ENCODE measurements around the gene NUDC. TPM values are rescaled to one million over a fixed set of nuclear protein-coding genes. Genes with fewer than 3 reads are reported as not detected.
"Not testable (repeated sequence)": the region's sequence is repeated elsewhere in the genome, so short reads cannot be mapped to it uniquely, and the experiment has no call there.

The NUDC gene
- total RNA-seq, 4 donors from 2014 or later = 64.8 to 94.5 (median 68.1) TPM

DNA sequence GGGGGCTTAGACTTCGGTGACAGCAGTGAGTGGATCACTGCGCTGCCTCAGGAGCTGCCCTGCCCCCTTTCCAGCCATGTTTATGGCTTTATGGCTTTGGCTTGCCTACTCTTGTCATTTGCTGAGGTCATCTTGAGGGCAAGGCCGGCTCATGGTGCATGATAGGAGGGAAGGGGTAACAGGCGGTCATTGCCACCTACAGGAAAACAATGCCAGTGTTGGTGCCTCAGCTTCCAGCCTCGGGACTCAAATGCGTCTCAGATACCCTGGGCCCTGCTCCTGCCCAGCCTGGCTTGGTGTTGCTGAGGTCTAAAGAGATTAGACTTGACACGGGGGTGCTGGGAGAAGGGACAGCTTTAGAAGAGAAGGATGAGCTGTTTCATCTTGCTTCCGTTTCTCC lies 24.2 kb downstream of the NUDC start:
- WGBS, 2 donors (ENCODE audit: low coverage in 1 of 2) = 87% methylated on average over 7 of the region's 8 CpGs; no CpG with 5 or more reads in 1 of the 2 donors
- no peaks in the 10 kb centered on the region for H3K4me1 ChIP-seq
- TF ChIP-seq, protein P1, sequence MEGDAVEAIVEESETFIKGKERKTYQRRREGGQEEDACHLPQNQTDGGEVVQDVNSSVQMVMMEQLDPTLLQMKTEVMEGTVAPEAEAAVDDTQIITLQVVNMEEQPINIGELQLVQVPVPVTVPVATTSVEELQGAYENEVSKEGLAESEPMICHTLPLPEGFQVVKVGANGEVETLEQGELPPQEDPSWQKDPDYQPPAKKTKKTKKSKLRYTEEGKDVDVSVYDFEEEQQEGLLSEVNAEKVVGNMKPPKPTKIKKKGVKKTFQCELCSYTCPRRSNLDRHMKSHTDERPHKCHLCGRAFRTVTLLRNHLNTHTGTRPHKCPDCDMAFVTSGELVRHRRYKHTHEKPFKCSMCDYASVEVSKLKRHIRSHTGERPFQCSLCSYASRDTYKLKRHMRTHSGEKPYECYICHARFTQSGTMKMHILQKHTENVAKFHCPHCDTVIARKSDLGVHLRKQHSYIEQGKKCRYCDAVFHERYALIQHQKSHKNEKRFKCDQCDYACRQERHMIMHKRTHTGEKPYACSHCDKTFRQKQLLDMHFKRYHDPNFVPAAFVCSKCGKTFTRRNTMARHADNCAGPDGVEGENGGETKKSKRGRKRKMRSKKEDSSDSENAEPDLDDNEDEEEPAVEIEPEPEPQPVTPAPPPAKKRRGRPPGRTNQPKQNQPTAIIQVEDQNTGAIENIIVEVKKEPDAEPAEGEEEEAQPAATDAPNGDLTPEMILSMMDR (IDR thresholded peaks at IDR 0.05) = no peak
- TF ChIP-seq EP300 (IDR thresholded peaks at IDR 0.05) = no peak
- no peak overlapping the region for H3K4me3 ChIP-seq
- no peaks in the 10 kb centered on the region for H3K27me3 ChIP-seq
- H3K36me3 ChIP-seq = peaks cover 0 to 66% of the 10 kb centered on the region in 2 donors
- H3K27ac ChIP-seq = no peak overlapping the region
- ATAC-seq = no peak
- H3K9me3 ChIP-seq = no peaks in the 10 kb centered on the region

DNA sequence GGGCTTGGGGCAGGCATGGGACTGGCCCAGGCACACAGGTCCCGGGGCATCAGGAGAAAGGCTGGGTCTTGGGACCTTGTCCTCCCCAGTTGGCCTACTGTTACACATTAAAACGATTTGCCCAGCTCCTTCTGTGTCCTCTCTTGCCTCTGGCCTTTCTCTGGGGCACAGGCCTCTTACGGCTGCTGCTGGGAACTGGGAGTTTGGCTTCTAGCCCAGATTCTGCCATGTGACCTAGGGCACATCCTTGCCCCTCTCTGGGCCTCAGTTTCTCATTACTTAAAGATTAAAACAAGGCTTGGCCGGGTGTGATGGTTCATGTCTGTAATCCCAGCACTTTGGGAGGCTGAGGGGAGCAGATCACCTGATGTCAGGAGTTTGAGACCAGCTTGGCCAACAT lies 24.7 kb downstream of the NUDC start:
- no peak overlapping the region for H3K27ac ChIP-seq
- no peak for ATAC-seq
- H3K36me3 ChIP-seq = peaks cover 0 to 63% of the 10 kb centered on the region in 2 donors
- H3K4me3 ChIP-seq = no peak overlapping the region
- 83 to 100% methylated on average over 1 to 2 of the region's 4 CpGs for WGBS, 2 donors (ENCODE audit: low coverage in 1 of 2)
- no peak for TF ChIP-seq POLR2AphosphoS5 (IDR thresholded peaks at IDR 0.05)
- no peak for TF ChIP-seq POLR2A (IDR thresholded peaks at IDR 0.05)
- no peak for TF ChIP-seq EP300 (IDR thresholded peaks at IDR 0.05)
- TF ChIP-seq, protein P1 (IDR thresholded peaks at IDR 0.05) = no peak
- no peaks in the 10 kb centered on the region for H3K4me1 ChIP-seq
- no peaks in the 10 kb centered on the region for H3K27me3 ChIP-seq
- no peaks in the 10 kb centered on the region for H3K9me3 ChIP-seq

DNA sequence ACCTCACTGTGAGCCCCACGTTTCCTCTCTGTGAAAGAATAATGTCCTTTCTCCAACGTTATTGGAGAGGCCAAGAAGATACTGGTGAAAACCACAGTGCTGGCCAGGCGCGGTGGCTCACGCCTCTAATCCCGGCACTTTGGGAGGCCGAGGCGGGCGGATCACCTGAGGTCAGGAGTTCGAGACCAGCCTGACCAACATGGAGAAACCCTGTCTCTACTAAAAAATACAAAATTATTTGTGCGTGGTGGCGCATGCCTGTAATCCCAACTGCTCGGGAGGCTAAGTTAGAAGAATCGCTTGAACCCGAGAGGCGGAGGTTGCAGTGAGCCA lies 27.1 kb downstream of the NUDC start:
- not testable (repeated sequence) for H3K27me3 ChIP-seq, H3K9me3 ChIP-seq, H3K4me3 ChIP-seq, H3K4me1 ChIP-seq, ATAC-seq, H3K27ac ChIP-seq
- peaks cover 0 to 39% of the 10 kb centered on the region in 2 donors for H3K36me3 ChIP-seq
- WGBS, 2 donors (ENCODE audit: low coverage in 1 of 2) = 80 to 87% methylated on average over 4 to 13 of the region's 16 CpGs

DNA sequence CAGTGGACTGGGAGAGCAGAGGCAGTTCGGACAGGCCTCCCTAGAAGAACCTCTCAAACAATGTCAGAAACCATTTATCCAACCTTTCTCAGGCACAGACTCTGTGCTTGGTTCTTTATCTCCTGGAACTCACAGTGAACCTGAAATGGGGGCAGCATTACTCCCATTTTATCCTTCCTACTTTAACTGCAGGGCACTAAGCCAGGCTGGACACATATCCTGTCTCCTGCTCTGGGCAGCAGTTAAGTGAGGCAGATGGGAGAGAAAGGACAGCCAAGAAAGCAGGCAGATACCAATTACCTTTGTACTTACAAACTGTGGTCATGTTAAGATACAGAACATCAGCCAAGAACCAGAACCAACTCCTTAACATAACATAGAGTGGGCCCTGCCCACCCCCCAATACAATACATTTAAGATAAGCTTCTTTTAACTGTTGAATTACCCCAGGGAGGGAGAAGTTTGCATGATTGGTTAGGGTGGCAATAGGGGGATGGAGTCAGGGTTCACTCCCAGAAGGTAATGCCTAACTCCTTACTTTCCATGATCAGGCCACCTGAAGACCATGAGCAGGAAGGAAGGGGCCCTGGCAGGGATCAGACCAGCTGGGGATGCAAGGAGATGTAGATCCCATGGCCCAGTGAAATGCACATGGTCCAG lies 27.9 kb downstream of the NUDC start:
- Histone ChIP-seq H3K4me3 (no peak overlapping the region), H3K36me3 (peaks cover 0 to 32% of the 10 kb centered on the region in 2 donors), H3K27me3 (peaks cover 11% of the 10 kb centered on the region), H3K4me1 (no peaks in the 10 kb centered on the region), H3K9me3 (no peaks in the 10 kb centered on the region), H3K27ac (no peak overlapping the region)
- TF ChIP-seq POLR2A (IDR thresholded peaks at IDR 0.05) (no peak), EP300 (IDR thresholded peaks at IDR 0.05) (no peak), POLR2AphosphoS5 (IDR thresholded peaks at IDR 0.05) (no peak)
- TF ChIP-seq, protein P1 (IDR thresholded peaks at IDR 0.05) = no peak
- no peak for ATAC-seq
- 25 to 75% methylated on average over 1 of the region's 1 CpG for WGBS, 2 donors (ENCODE audit: low coverage in 1 of 2)

DNA sequence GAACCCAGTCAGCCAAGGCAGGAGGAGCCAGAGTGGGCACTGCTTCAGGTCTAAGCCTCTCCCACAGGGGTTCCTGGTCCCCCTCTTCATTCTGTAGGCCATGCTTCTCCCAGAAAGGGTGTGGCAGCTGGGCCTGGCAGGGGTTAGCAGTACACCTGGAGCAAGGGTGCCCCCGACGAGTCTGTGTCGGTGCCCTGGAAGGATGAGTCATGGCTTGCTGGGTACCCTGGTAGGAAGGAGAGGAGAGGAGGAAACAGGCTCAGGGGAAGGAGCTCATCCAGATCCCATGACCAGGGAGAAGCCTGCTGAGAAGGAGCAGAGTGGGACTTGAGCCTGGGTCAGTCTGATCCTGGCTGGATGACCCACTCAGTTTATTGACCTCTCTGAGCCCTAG lies 28.4 kb downstream of the NUDC start:
- no peak for TF ChIP-seq POLR2A (IDR thresholded peaks at IDR 0.05)

DNA sequence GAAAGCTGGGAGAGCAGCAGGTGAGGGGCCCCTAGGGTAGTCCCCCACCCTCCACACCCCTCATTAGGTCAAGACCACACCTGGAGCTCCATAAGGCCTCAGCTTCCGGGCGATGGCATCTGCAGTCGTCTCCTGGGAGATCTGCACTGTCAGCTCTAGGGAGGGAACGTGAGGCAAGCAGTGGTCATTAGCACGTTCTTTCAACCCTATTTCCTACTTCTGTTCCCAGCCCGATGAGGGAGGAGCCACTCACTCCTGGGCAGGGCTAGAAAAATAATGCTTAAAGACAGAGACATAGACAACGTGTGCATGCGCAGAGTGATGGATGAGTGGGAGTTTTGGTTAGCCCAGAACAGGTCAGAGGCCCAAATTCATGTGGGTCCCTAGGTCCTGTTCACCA lies 29.1 kb downstream of the NUDC start:
- no peak for ATAC-seq
- WGBS, 2 donors (ENCODE audit: low coverage in 1 of 2) = 10 to 83% methylated on average over 1 to 2 of the region's 8 CpGs
- H3K36me3 ChIP-seq = peaks cover 0 to 20% of the 10 kb centered on the region in 2 donors
- H3K27me3 ChIP-seq = peaks cover 20% of the 10 kb centered on the region
- TF ChIP-seq POLR2A (IDR thresholded peaks at IDR 0.05) (no peak), EP300 (IDR thresholded peaks at IDR 0.05) (no peak), POLR2AphosphoS5 (IDR thresholded peaks at IDR 0.05) (no peak)
- TF ChIP-seq, protein P1 (IDR thresholded peaks at IDR 0.05) = no peak
- H3K27ac ChIP-seq = no peak overlapping the region
- no peaks in the 10 kb centered on the region for H3K4me1 ChIP-seq
- H3K4me3 ChIP-seq = no peak overlapping the region
- H3K9me3 ChIP-seq = peaks cover 0 to 4% (median 0%) of the 10 kb centered on the region in 3 donors

More for the DNA sequence above, 28.4 kb downstream of the NUDC start:
- WGBS, 2 donors (ENCODE audit: low coverage in 1 of 2) = 60 to 79% methylated on average over 3 of the region's 3 CpGs
- Histone ChIP-seq H3K27ac (no peak overlapping the region), H3K9me3 (no peaks in the 10 kb centered on the region), H3K4me1 (no peaks in the 10 kb centered on the region), H3K4me3 (no peak overlapping the region), H3K36me3 (peaks cover 0 to 27% of the 10 kb centered on the region in 2 donors), H3K27me3 (peaks cover 17% of the 10 kb centered on the region)
- ATAC-seq = no peak
